Measurements from ENCODE around the gene CCS.
"Not testable (repeated sequence)": the region's sequence is repeated elsewhere in the genome, so short reads cannot be mapped to it uniquely, and the experiment has no call there.

Gene CCS

GRCh38 chr11:66595245-66595904, 2.4 kb downstream of the CCS start:
- DNase-seq, result no peak

GRCh38 chr11:66598993-66599392, 6.0 kb downstream of the CCS start:
- DNase-seq, result no peak

GRCh38 chr11:66600219-66600618, 7.2 kb downstream of the CCS start:
- DNase-seq, result no peak

GRCh38 chr11:66600631-66601233, 7.7 kb downstream of the CCS start:
- DNase-seq, result no peak

- no peak for DNase-seq
These were observed 10.1 kb downstream of the CCS start for GRCh38 chr11:66603072-66603471.

- DNase-seq, result no peak
These were observed 11.2 kb downstream of the CCS start for GRCh38 chr11:66604155-66604554.

GRCh38 chr11:66606608-66607007, 13.6 kb downstream of the CCS start:
- not testable (repeated sequence) for DNase-seq

- no peak for DNase-seq
These were observed 14.3 kb downstream of the CCS start for GRCh38 chr11:66607126-66607834.

GRCh38 chr11:66609721-66610617, 17.0 kb downstream of the CCS start:
- DNase-seq, result peak; percentile 10

- DNase-seq, result no peak
These were observed 19.5 kb downstream of the CCS start for GRCh38 chr11:66612458-66612857.

- DNase-seq, result no peak
These were observed 21.1 kb downstream of the CCS start for GRCh38 chr11:66614073-66614472.

GRCh38 chr11:66616379-66617154, 23.6 kb downstream of the CCS start, which contains the start of gene RBM14:
TSS of gene RBM14 (plus strand) at chr11:66616630. CDS start at chr11:66616721, 91 bp downstream.
- peak; percentile 100 for DNase-seq

- peak; percentile 36 for DNase-seq
These were observed 24.3 kb downstream of the CCS start for GRCh38 chr11:66617155-66617834.

GRCh38 chr11:66619080-66619554, 26.1 kb downstream of the CCS start:
- DNase-seq, result peak; percentile 44

- no peak for DNase-seq
These were observed 31.5 kb downstream of the CCS start for GRCh38 chr11:66624450-66624849.

- no peak for DNase-seq
These were observed 32.2 kb downstream of the CCS start for GRCh38 chr11:66625041-66625751.

GRCh38 chr11:66625752-66626149, 32.8 kb downstream of the CCS start:
- DNase-seq, result no peak

- no peak for DNase-seq
These were observed 33.4 kb downstream of the CCS start for GRCh38 chr11:66626382-66626781.

GRCh38 chr11:66626926-66627325, 33.9 kb downstream of the CCS start:
- no peak for DNase-seq

GRCh38 chr11:66628061-66628603, 35.1 kb downstream of the CCS start:
- DNase-seq, result no peak

All from activated CD4-positive, alpha-beta T cell treated with anti-CD3 and anti-CD28 coated beads, Interleukin-2, amount 50 U/mL, for 16 hours (primary cell).